Measurements from ENCODE around the gene FTL. TPM values are rescaled to one million over a fixed set of nuclear protein-coding genes. Genes with fewer than 3 reads are reported as not detected.

The FTL gene
- total RNA-seq, 1 donor from 2014 or later = 989 TPM

DNA sequence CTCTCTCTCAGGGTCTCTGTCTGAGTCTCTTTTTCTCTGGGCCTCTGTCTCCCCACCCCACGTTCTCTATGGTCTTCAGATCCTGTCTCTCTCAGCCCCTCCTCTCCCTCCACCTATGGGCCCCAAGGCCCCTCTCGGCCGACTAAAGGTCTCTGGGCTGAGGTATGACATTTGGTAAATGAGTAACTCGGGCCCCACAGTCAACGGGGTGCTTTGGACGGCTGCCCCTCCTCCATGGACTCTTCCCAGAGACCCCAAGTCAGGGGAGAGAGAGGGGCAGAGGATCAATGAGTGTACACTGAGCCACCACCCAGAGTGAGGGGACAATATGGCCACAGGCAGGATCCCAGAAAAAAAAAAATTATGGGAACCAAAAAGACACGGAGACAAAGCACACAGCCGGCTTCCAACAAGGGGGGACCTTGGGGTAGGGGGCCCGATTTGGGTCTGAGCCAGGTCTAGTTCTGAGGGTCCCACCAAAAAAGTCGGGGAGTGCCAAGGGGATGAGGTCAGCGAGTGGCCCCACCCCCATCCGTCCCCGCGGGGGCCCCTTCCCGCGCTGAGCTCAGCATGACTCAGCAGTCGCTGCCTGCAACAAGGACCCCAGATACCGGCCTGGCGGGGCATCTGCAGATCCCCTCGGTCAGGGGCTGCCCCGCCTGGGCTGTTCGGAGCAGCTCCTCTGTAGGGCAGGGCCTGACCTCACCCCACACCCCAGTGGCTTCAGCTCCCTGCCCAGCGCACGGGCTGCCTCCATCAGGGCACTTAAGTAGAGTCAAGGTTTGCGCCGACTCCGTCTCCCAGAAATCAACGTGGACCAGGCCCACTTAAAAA, 1.5 kb upstream of the FTL start:
- no peak overlapping the region for H2AFZ ChIP-seq (replicated peaks)
- H3K9me3 Mint-ChIP-seq = no peaks in the 10 kb centered on the region

DNA sequence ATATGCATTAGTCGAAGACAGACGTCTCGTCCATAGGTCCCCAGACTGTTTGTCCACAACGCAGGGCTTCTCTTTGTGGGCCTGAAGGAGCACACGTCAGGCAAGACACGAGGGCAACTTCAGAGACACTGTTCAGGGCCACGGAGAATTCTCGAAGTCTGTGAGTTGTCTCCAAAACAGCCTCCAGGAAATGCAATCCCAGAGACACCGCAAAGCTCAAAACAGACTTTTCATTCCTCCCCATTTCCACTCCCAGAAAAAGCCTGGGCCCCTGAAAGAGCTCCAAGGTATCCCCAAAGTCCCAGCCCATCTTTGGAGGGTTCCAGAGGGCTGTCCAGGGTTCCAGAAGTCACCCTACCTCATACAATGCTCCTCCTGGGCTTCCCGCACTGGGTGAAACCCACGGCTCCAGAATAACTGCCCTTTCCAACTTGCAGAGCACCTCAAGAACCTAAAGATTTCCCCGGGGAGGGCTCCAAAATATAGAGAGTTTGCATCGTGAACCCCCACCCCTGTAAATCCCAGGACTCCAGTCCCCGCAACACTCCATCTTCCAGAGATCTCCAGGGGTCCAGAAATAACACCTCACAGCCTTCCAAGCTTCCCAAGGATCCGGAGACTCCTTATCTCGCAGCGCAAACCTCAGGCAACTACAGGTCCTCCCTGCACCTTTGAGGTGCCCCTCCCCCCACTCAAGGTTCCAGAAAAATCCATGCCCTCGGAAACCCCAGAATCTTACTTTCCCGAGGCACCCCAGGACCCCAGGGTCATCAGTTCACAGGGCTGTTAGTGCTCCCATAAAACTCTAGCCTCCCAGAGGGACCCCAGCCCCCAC, 687 bp upstream of the FTL start:
- H3K9ac ChIP-seq = no peak overlapping the region
- H3K9me3 ChIP-seq (ENCODE audit: low read depth) = no peaks in the 10 kb centered on the region
- H3K27ac ChIP-seq = no peak overlapping the region
- peak overlapping the region; percentile 87 for H3K4me2 ChIP-seq
- peak overlapping the region; percentile 97 for H3K27ac Mint-ChIP-seq
- TF ChIP-seq EZH2 (IDR thresholded peaks at IDR 0.05) (no peak), EZH2phosphoT487 (IDR thresholded peaks at IDR 0.05) (no peak)
- TF ChIP-seq, protein P1, sequence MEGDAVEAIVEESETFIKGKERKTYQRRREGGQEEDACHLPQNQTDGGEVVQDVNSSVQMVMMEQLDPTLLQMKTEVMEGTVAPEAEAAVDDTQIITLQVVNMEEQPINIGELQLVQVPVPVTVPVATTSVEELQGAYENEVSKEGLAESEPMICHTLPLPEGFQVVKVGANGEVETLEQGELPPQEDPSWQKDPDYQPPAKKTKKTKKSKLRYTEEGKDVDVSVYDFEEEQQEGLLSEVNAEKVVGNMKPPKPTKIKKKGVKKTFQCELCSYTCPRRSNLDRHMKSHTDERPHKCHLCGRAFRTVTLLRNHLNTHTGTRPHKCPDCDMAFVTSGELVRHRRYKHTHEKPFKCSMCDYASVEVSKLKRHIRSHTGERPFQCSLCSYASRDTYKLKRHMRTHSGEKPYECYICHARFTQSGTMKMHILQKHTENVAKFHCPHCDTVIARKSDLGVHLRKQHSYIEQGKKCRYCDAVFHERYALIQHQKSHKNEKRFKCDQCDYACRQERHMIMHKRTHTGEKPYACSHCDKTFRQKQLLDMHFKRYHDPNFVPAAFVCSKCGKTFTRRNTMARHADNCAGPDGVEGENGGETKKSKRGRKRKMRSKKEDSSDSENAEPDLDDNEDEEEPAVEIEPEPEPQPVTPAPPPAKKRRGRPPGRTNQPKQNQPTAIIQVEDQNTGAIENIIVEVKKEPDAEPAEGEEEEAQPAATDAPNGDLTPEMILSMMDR (IDR thresholded peaks at IDR 0.05) = no peak
- DNase-seq (ENCODE audit: low spot score) = peak; percentile 31
- peak overlapping the region; percentile 82 for H3K4me3 ChIP-seq
- H3K36me3 Mint-ChIP-seq = peaks cover 10% of the 10 kb centered on the region
- H3K4me1 ChIP-seq = peaks cover 25% of the 10 kb centered on the region
- H3K79me2 ChIP-seq (ENCODE audit: low read depth) = peaks cover 18% of the 10 kb centered on the region
- H3K9me3 Mint-ChIP-seq = no peaks in the 10 kb centered on the region
- no peak overlapping the region for H2AFZ ChIP-seq (replicated peaks)
- H3K27me3 Mint-ChIP-seq (ENCODE audit: insufficient read depth, low read depth) = peaks cover 17% of the 10 kb centered on the region
- H4K20me1 ChIP-seq (ENCODE audit: low read depth) = peaks cover 10% of the 10 kb centered on the region
- H3K36me3 ChIP-seq = peaks cover 7% of the 10 kb centered on the region
- H3K4me1 Mint-ChIP-seq = peaks cover 45% of the 10 kb centered on the region
- H3K27me3 ChIP-seq = no peaks in the 10 kb centered on the region
- peaks cover 53% of the 10 kb centered on the region for H3F3A ChIP-seq (ENCODE audit: low read depth)
- H3K4me3 Mint-ChIP-seq = peak overlapping the region; percentile 95

More for the DNA sequence above, 1.5 kb upstream of the FTL start:
- H3K9me3 ChIP-seq (ENCODE audit: low read depth) = no peaks in the 10 kb centered on the region
- H3K36me3 ChIP-seq = peaks cover 7% of the 10 kb centered on the region
- H3K79me2 ChIP-seq (ENCODE audit: low read depth) = peaks cover 18% of the 10 kb centered on the region
- no peak overlapping the region for H3K9ac ChIP-seq
- Mint-ChIP-seq H3K27ac (peak overlapping the region; percentile 97), H3K27me3 (ENCODE audit: insufficient read depth, low read depth) (peaks cover 17% of the 10 kb centered on the region), H3K36me3 (peaks cover 10% of the 10 kb centered on the region), H3K4me1 (peaks cover 45% of the 10 kb centered on the region), H3K4me3 (peak overlapping the region; percentile 95)
- peak overlapping the region; percentile 23 for H3K4me3 ChIP-seq
- H3F3A ChIP-seq (ENCODE audit: low read depth) = peaks cover 56% of the 10 kb centered on the region
- H3K4me2 ChIP-seq = peak overlapping the region; percentile 87
- H3K4me1 ChIP-seq = peaks cover 25% of the 10 kb centered on the region
- H3K27ac ChIP-seq = peak overlapping the region; percentile 64
- DNase-seq (ENCODE audit: low spot score) = peak; percentile 73
- H4K20me1 ChIP-seq (ENCODE audit: low read depth) = peaks cover 10% of the 10 kb centered on the region
- TF ChIP-seq, protein P1 (IDR thresholded peaks at IDR 0.05) = no peak
- TF ChIP-seq EZH2 (IDR thresholded peaks at IDR 0.05) = no peak
- no peak for TF ChIP-seq EZH2phosphoT487 (IDR thresholded peaks at IDR 0.05)
- H3K27me3 ChIP-seq = no peaks in the 10 kb centered on the region

DNA sequence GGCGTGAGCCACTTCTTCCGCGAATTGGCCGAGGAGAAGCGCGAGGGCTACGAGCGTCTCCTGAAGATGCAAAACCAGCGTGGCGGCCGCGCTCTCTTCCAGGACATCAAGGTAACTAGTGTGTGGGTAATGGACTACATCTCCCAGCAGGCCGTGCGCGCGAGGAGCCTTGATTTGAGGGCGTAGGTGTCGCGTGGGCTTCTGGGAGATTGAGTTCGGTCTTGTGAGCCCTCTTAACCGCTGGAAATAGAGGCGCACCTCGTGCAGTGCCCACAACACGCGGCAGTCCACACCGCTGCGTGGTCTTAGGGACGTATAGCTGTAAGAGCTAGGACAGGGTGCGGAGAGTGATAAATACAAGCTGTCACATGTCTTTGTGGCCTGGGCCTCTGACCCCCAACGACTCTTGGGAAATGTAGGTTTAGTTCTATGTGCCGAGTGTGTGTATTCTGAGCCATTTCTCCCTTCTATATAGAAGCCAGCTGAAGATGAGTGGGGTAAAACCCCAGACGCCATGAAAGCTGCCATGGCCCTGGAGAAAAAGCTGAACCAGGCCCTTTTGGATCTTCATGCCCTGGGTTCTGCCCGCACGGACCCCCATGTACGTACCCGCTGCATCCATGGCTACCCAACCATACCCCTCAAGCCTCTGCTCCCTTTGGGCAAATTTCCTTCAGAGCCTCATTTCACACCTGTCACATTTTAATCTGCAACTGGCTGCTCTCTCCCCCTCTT, 864 bp downstream of the FTL start:
- peak overlapping the region; percentile 82 for H3K4me3 ChIP-seq
- H3K27me3 ChIP-seq = no peaks in the 10 kb centered on the region
- no peak overlapping the region for H2AFZ ChIP-seq (replicated peaks)
- DNase-seq (ENCODE audit: low spot score) = peak; percentile 95
- peaks cover 17% of the 10 kb centered on the region for H3K36me3 Mint-ChIP-seq
- H3K27ac Mint-ChIP-seq = peak overlapping the region; percentile 43
- H4K20me1 ChIP-seq (ENCODE audit: low read depth) = peaks cover 10% of the 10 kb centered on the region
- peaks cover 23% of the 10 kb centered on the region for H3K27me3 Mint-ChIP-seq (ENCODE audit: insufficient read depth, low read depth)
- peaks cover 7% of the 10 kb centered on the region for H3K36me3 ChIP-seq
- peak overlapping the region; percentile 87 for H3K4me2 ChIP-seq
- peak overlapping the region; percentile 95 for H3K4me3 Mint-ChIP-seq
- H3K79me2 ChIP-seq (ENCODE audit: low read depth) = peaks cover 18% of the 10 kb centered on the region
- no peak for TF ChIP-seq EZH2phosphoT487 (IDR thresholded peaks at IDR 0.05)
- TF ChIP-seq, protein P1 (IDR thresholded peaks at IDR 0.05) = no peak
- no peak for TF ChIP-seq EZH2 (IDR thresholded peaks at IDR 0.05)
- H3K9me3 Mint-ChIP-seq = no peaks in the 10 kb centered on the region
- peaks cover 57% of the 10 kb centered on the region for H3F3A ChIP-seq (ENCODE audit: low read depth)
- peaks cover 25% of the 10 kb centered on the region for H3K4me1 ChIP-seq
- peaks cover 47% of the 10 kb centered on the region for H3K4me1 Mint-ChIP-seq
- H3K9ac ChIP-seq = peak overlapping the region; percentile 56
- no peaks in the 10 kb centered on the region for H3K9me3 ChIP-seq (ENCODE audit: low read depth)
- no peak overlapping the region for H3K27ac ChIP-seq

Measured in neural progenitor cell (in vitro differentiated cells).